ENCODE measurements around the gene NXF3.
"Not testable (repeated sequence)": the region's sequence is repeated elsewhere in the genome, so short reads cannot be mapped to it uniquely, and the experiment has no call there.

Gene NXF3

DNA sequence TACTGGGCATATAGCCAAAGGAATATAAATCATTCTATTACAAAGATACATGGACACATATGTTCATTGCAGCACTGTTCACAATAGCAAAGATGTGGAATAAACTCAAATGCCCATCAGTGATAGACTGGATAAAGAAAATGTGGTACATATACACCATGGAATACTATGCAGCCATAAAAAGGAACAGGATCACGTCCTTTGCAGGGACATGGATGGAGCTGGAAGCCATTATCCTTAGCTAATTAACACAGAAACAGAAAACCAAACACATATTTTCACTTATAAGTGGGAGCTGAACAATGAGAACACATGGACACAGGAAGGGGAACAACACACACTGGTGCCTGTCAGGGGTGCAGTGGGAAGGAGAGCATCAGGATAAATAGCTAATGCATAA, 59.6 kb downstream of the NXF3 start:
- not testable (repeated sequence) for DNase-seq

Measured in activated T-cell treated with anti-CD3 and anti-CD28 coated beads, Interleukin-2, amount 50 U/mL, for 1 hour (primary cell).